ENCODE results near the gene PAK6.

The PAK6 gene

GRCh38 chr15:40302288-40302886 is 63.5 kb downstream of the PAK6 start:
- no peak for TF ChIP-seq POLR2A (IDR thresholded peaks at IDR 0.05; ENCODE audit: low read depth, low read length)
- no peak for FAIRE-seq

GRCh38 chr15:40302981-40303380 is 64.1 kb downstream of the PAK6 start:
- no peak for TF ChIP-seq POLR2A (IDR thresholded peaks at IDR 0.05; ENCODE audit: low read depth, low read length)
- no peak for FAIRE-seq
- no peak for DNase-seq (ENCODE audit: insufficient read length, low spot score)

More at GRCh38 chr15:40302288-40302886, 63.5 kb downstream of the PAK6 start:
- no peak for DNase-seq (ENCODE audit: insufficient read length, low spot score)

GRCh38 chr15:40303576-40303975 is 64.7 kb downstream of the PAK6 start:
- DNase-seq (ENCODE audit: insufficient read length, low spot score) (no peak), FAIRE-seq (no peak)
- no peak for TF ChIP-seq POLR2A (IDR thresholded peaks at IDR 0.05; ENCODE audit: low read depth, low read length)

- FAIRE-seq (no peak), DNase-seq (ENCODE audit: insufficient read length, low spot score) (no peak)
- no peak for TF ChIP-seq POLR2A (IDR thresholded peaks at IDR 0.05; ENCODE audit: low read depth, low read length)
Measured at GRCh38 chr15:40305281-40305680, 66.4 kb downstream of the PAK6 start.

GRCh38 chr15:40306371-40306770 is 67.5 kb downstream of the PAK6 start:
- no peak for FAIRE-seq
- no peak for DNase-seq (ENCODE audit: insufficient read length, low spot score)

GRCh38 chr15:40306908-40307307 is 68.0 kb downstream of the PAK6 start:
- DNase-seq (ENCODE audit: insufficient read length, low spot score), result no peak
- TF ChIP-seq POLR2A (IDR thresholded peaks at IDR 0.05; ENCODE audit: low read depth, low read length), result no peak
- no peak for FAIRE-seq

More at GRCh38 chr15:40306371-40306770, 67.5 kb downstream of the PAK6 start:
- no peak for TF ChIP-seq POLR2A (IDR thresholded peaks at IDR 0.05; ENCODE audit: low read depth, low read length)

GRCh38 chr15:40307421-40308211 is 68.8 kb downstream of the PAK6 start, which contains the start of gene PLCB2:
Gene PLCB2, minus strand, starts transcription at chr15:40307935. Its CDS starts 263 bp downstream, at chr15:40307672.
- no peak for DNase-seq (ENCODE audit: insufficient read length, low spot score)
- no peak for FAIRE-seq
- TF ChIP-seq POLR2A (IDR thresholded peaks at IDR 0.05; ENCODE audit: low read depth, low read length), result no peak

- FAIRE-seq, result no peak
- no peak for TF ChIP-seq POLR2A (IDR thresholded peaks at IDR 0.05; ENCODE audit: low read depth, low read length)
- no peak for DNase-seq (ENCODE audit: insufficient read length, low spot score)
Measured at GRCh38 chr15:40309344-40309862, 70.5 kb downstream of the PAK6 start.

GRCh38 chr15:40310001-40310959 is 71.4 kb downstream of the PAK6 start:
- no peak for DNase-seq (ENCODE audit: insufficient read length, low spot score)
- FAIRE-seq, result no peak
- no peak for TF ChIP-seq POLR2A (IDR thresholded peaks at IDR 0.05; ENCODE audit: low read depth, low read length)

- DNase-seq (ENCODE audit: insufficient read length, low spot score), result no peak
- no peak for FAIRE-seq
- no peak for TF ChIP-seq POLR2A (IDR thresholded peaks at IDR 0.05; ENCODE audit: low read depth, low read length)
Measured at GRCh38 chr15:40310993-40311392, 72.1 kb downstream of the PAK6 start.

- TF ChIP-seq POLR2A (IDR thresholded peaks at IDR 0.05; ENCODE audit: low read depth, low read length), result no peak
- DNase-seq (ENCODE audit: insufficient read length, low spot score) (no peak), FAIRE-seq (no peak)
Measured at GRCh38 chr15:40312370-40313158, 73.7 kb downstream of the PAK6 start.

GRCh38 chr15:40313531-40314398 is 74.9 kb downstream of the PAK6 start:
- DNase-seq (ENCODE audit: insufficient read length, low spot score) (no peak), FAIRE-seq (peak; percentile 58)
- TF ChIP-seq POLR2A (IDR thresholded peaks at IDR 0.05; ENCODE audit: low read depth, low read length), result no peak
